WTC11 (cell line): ENCODE data around the gene CETP. TPM values are rescaled to one million over a fixed set of nuclear protein-coding genes. Genes with fewer than 3 reads are reported as not detected.

Source experiments
- ATAC-seq: fragments of 200-7000 bp; cut with Tn5 transposase; 2 replicates; pipeline ENCODE4 v1.10.0; 2021; ENCODE audit warnings: mild to moderate bottlenecking, moderate library complexity
- CTCF ChIA-PET: fragments of 300-600 bp; sonication (Branson Sonifier 250); formaldehyde crosslinking; loops from one replicate; lab custom pipeline; 2021; ENCODE audit warnings: antibody characterized with exemption; lab: Charles Lee
- POLR2A ChIA-PET: fragments of 350-600 bp; sonication (Branson Sonifier 250); formaldehyde crosslinking; loops from one replicate; lab custom pipeline; 2021; ENCODE audit warnings: antibody characterized with exemption; lab: Charles Lee
- DNase-seq: peaks from one replicate; pipeline ENCODE4 v3.0.0; 2021; ENCODE audit warnings: low spot score
- H3K27ac Mint-ChIP-seq: 2 replicates; pipeline ENCODE4 v1.8.0; 2021; ENCODE audit warnings: mixed read lengths
- H3K27me3 Mint-ChIP-seq: 2 replicates; pipeline ENCODE4 v1.8.0; 2021; ENCODE audit warnings: low read depth, mild to moderate bottlenecking, moderate library complexity, mixed read lengths
- H3K36me3 Mint-ChIP-seq: 2 replicates; pipeline ENCODE4 v1.8.0; 2021; ENCODE audit warnings: mixed read lengths
- H3K4me1 Mint-ChIP-seq: 2 replicates; pipeline ENCODE4 v1.8.0; 2022; ENCODE audit warnings: mixed read lengths
- H3K4me3 Mint-ChIP-seq: 2 replicates; pipeline ENCODE4 v1.8.0; 2021; ENCODE audit warnings: mild to moderate bottlenecking, moderate library complexity, mixed read lengths
- H3K9me3 Mint-ChIP-seq: 2 replicates; pipeline ENCODE4 v1.8.0; 2021; ENCODE audit warnings: mixed read lengths
- ATF1 ChIP-seq: sonication (generic); formaldehyde crosslinking; IDR thresholded peaks from 2 replicates; pipeline ENCODE4 v1.8.1; 2023; ENCODE audit warnings: mild to moderate bottlenecking, moderate library complexity, missing genetic modification reagents
- CDX4 ChIP-seq: fragments of 250-450 bp; sonication (Bioruptor Pico); IDR thresholded peaks from 2 replicates; pipeline ENCODE4 v1.9.0; 2021; ENCODE audit warnings: moderate library complexity, mild to moderate bottlenecking, inconsistent platforms, borderline replicate concordance
- E2F5 ChIP-seq: sonication (generic); formaldehyde crosslinking; IDR thresholded peaks from 2 replicates; pipeline ENCODE4 v1.8.1; 2022; ENCODE audit warnings: mild to moderate bottlenecking, moderate library complexity, missing genetic modification reagents
- ETV6 ChIP-seq: sonication (generic); formaldehyde crosslinking; IDR thresholded peaks from 2 replicates; pipeline ENCODE4 v1.8.1; 2022; ENCODE audit warnings: mild to moderate bottlenecking, missing genetic modification reagents
- JAZF1 ChIP-seq: fragments of 250-450 bp; sonication (Bioruptor Pico); IDR thresholded peaks from 2 replicates; pipeline ENCODE4 v1.9.0; 2021; ENCODE audit warnings: moderate library complexity, mild to moderate bottlenecking, inconsistent platforms
- MLX ChIP-seq: sonication (generic); formaldehyde crosslinking; IDR thresholded peaks from 2 replicates; pipeline ENCODE4 v1.8.1; 2023; ENCODE audit warnings: mild to moderate bottlenecking, missing genetic modification reagents, moderate library complexity
- NFATC4 ChIP-seq: fragments of 250-450 bp; sonication (Bioruptor Pico); IDR thresholded peaks from 2 replicates; pipeline ENCODE4 v1.9.0; 2021; ENCODE audit warnings: mild to moderate bottlenecking
- NFE2L1 ChIP-seq: sonication (generic); formaldehyde crosslinking; IDR thresholded peaks from 2 replicates; pipeline ENCODE4 v1.8.1; 2023; ENCODE audit warnings: missing genetic modification reagents
- NR3C1 ChIP-seq: sonication (generic); formaldehyde crosslinking; conservative IDR thresholded peaks from 2 replicates; pipeline ENCODE4 v1.8.1; 2023; ENCODE audit warnings: low read depth, mild to moderate bottlenecking, missing genetic modification reagents
- TEAD1 ChIP-seq: sonication (generic); formaldehyde crosslinking; IDR thresholded peaks from 2 replicates; pipeline ENCODE4 v1.8.0; 2022; ENCODE audit warnings: mild to moderate bottlenecking, missing genetic modification reagents
- TEAD4 ChIP-seq: sonication (generic); formaldehyde crosslinking; IDR thresholded peaks from 2 replicates; pipeline ENCODE4 v1.8.0; 2022; ENCODE audit warnings: mild to moderate bottlenecking, missing genetic modification reagents
- ZNF138 ChIP-seq: sonication (generic); formaldehyde crosslinking; conservative IDR thresholded peaks from 2 replicates; pipeline ENCODE4 v1.8.1; 2022; ENCODE audit warnings: mild to moderate bottlenecking, moderate library complexity, missing genetic modification reagents
- ZNF232 ChIP-seq: sonication (generic); formaldehyde crosslinking; IDR thresholded peaks from 2 replicates; pipeline ENCODE4 v1.8.0; 2022; ENCODE audit warnings: mild to moderate bottlenecking, missing genetic modification reagents
- ZNF263 ChIP-seq: sonication (generic); formaldehyde crosslinking; IDR thresholded peaks from 2 replicates; pipeline ENCODE4 v1.8.1; 2022; ENCODE audit warnings: low read depth, mild to moderate bottlenecking, moderate library complexity, missing genetic modification reagents
- ZNF396 ChIP-seq: fragments of 250-450 bp; sonication (Bioruptor Pico); IDR thresholded peaks from 2 replicates; pipeline ENCODE4 v1.8.0; 2021; ENCODE audit warnings: mild to moderate bottlenecking, moderate library complexity, borderline replicate concordance
- ZNF416 ChIP-seq: fragments of 250-450 bp; sonication (Bioruptor Pico); IDR thresholded peaks from 2 replicates; pipeline ENCODE4 v1.9.0; 2021; ENCODE audit warnings: mild to moderate bottlenecking, inconsistent platforms
- ZNF512 ChIP-seq: sonication (generic); formaldehyde crosslinking; IDR thresholded peaks from 2 replicates; pipeline ENCODE4 v1.8.1; 2022; ENCODE audit warnings: missing genetic modification reagents, borderline replicate concordance
- ZNF532 ChIP-seq: fragments of 250-450 bp; sonication (Bioruptor Pico); IDR thresholded peaks from 2 replicates; pipeline ENCODE4 v1.9.0; 2021; ENCODE audit warnings: mild to moderate bottlenecking, borderline replicate concordance
- ZNF671 ChIP-seq: fragments of 250-450 bp; sonication (Bioruptor Pico); IDR thresholded peaks from 2 replicates; pipeline ENCODE4 v1.8.0; 2021; ENCODE audit warnings: mild to moderate bottlenecking
- total RNA-seq: library from RNA; stranded (reverse); gene quantifications from 3 replicates; pipeline ENCODE4 v1.2.3, GENCODE V29; 2021

The CETP gene
- total RNA-seq, 1 experiment from 2014 or later = not detected

GRCh38 chr16:57022445-57022844, 60.7 kb downstream of the CETP start (continued):
- TF ChIP-seq JAZF1 = no peak

GRCh38 chr16:57023541-57024249, 61.9 kb downstream of the CETP start:
- no peak overlapping the region for H3K4me3 Mint-ChIP-seq
- DNase-seq (no peak), ATAC-seq (no peak)
- H3K27me3 Mint-ChIP-seq = no peaks in the 10 kb centered on the region; the same call in 1 of the 2 replicates
- ChIA-PET CTCF (interaction anchor here (1.2 to 1.7 kb wide), 3 partner anchors 9 to 60 kb away, joined by 4 read pairs; no protein-coding TSS in a partner anchor), POLR2A (interaction anchor here (0.6 kb wide), 1 partner anchor 93 kb away, joined by 4 read pairs; no protein-coding TSS in a partner anchor)
- peaks cover 4% of the 10 kb centered on the region; the same call in 1 of the 2 replicates for H3K9me3 Mint-ChIP-seq
- H3K4me1 Mint-ChIP-seq = peaks cover 8% of the 10 kb centered on the region; the same call in 1 of the 2 replicates
- H3K36me3 Mint-ChIP-seq = no peaks in the 10 kb centered on the region
- TF ChIP-seq NFE2L1 (CRISPR knock-in tag) (no peak), MLX (no peak), TEAD1 (CRISPR knock-in tag) (no peak), ZNF138 (CRISPR knock-in tag) (no peak), ZNF232 (CRISPR knock-in tag) (no peak), JAZF1 (no peak), NFATC4 (CRISPR knock-in tag) (no peak), ZNF416 (CRISPR knock-in tag) (no peak), CDX4 (CRISPR knock-in tag) (no peak)
- TF ChIP-seq, all 79 proteins: peak for 0
- H3K27ac Mint-ChIP-seq = no peak overlapping the region

- Mint-ChIP-seq H3K27ac (no peak overlapping the region), H3K9me3 (no peaks in the 10 kb centered on the region; the same call in 1 of the 2 replicates), H3K36me3 (no peaks in the 10 kb centered on the region), H3K4me3 (no peak overlapping the region), H3K4me1 (peaks cover 8% of the 10 kb centered on the region; the same call in 1 of the 2 replicates), H3K27me3 (no peaks in the 10 kb centered on the region; the same call in 1 of the 2 replicates)
- ATAC-seq (no peak), DNase-seq (no peak)
- POLR2A ChIA-PET = no interaction called here
- TF ChIP-seq ATF1 (CRISPR knock-in tag) = no peak
- no peak for TF ChIP-seq ZNF396 (CRISPR knock-in tag)
- TF ChIP-seq ZNF512 (CRISPR knock-in tag) = no peak
- no peak for TF ChIP-seq ZNF138 (CRISPR knock-in tag)
- TF ChIP-seq NR3C1 = no peak
- CTCF ChIA-PET = interaction anchor here (0.7 kb wide), 1 partner anchor 61 kb away, joined by 3 read pairs; no protein-coding TSS in a partner anchor
These were observed 63.3 kb downstream of the CETP start for GRCh38 chr16:57024894-57025680.

GRCh38 chr16:57025941-57026777, 64.4 kb downstream of the CETP start:
- ATAC-seq (no peak), DNase-seq (no peak)
- H3K9me3 Mint-ChIP-seq = no peaks in the 10 kb centered on the region; the same call in 1 of the 2 replicates
- H3K27ac Mint-ChIP-seq = no peak overlapping the region
- POLR2A ChIA-PET = no interaction called here
- no peaks in the 10 kb centered on the region; the same call in 1 of the 2 replicates for H3K27me3 Mint-ChIP-seq
- no peak overlapping the region for H3K4me3 Mint-ChIP-seq
- H3K4me1 Mint-ChIP-seq = peaks cover 9% of the 10 kb centered on the region; the same call in 1 of the 2 replicates
- CTCF ChIA-PET = no interaction called here
- H3K36me3 Mint-ChIP-seq = no peaks in the 10 kb centered on the region
- no peak for TF ChIP-seq ZNF532
- no peak for TF ChIP-seq E2F5
- no peak for TF ChIP-seq ETV6 (CRISPR knock-in tag)
- no peak for TF ChIP-seq ZNF263 (CRISPR knock-in tag)
- no peak for TF ChIP-seq ZNF671 (CRISPR knock-in tag)
- TF ChIP-seq TEAD4 (CRISPR knock-in tag) = no peak
